H1 (cell line): ENCODE data around the gene RCAN2. TPM values are rescaled to one million over a fixed set of nuclear protein-coding genes. Genes with fewer than 3 reads are reported as not detected.

Experiments
- CTCF ChIA-PET: fragments of 300-600 bp; sonication (Branson Sonifier 250); formaldehyde crosslinking; loops from one replicate; lab custom pipeline; 2021; ENCODE audit not compliant: partially characterized antibody; lab: Charles Lee
- POLR2A ChIA-PET: fragments of 300-600 bp; sonication (Branson Sonifier 250); formaldehyde crosslinking; loops from one replicate; lab custom pipeline; 2021; ENCODE audit warnings: inconsistent platforms; ENCODE audit not compliant: partially characterized antibody; lab: Charles Lee
- DNase-seq, 2 experiments: peaks; one replicate each; pipeline versions ENCODE4 v3.0.0 to v3.0.0-alpha.2; 2010 to 2022; ENCODE audit warnings: low spot score in 2 of 2, low read depth in 1 of 2, mixed read lengths in 1 of 2
- FAIRE-seq: peaks from 2 replicates; lab custom pipeline; 2011; peaks lifted over from hg19 to GRCh38; lab: Jason Lieb, UNC
- H2AFZ ChIP-seq: 2 replicates; pipeline ENCODE4 v1.8.1; 2012; ENCODE audit warnings: low read length, inconsistent platforms
- H2AK5ac ChIP-seq: 2 replicates; pipeline ENCODE4 v1.6.1; 2013; ENCODE audit warnings: low read depth, low read length
- H2BK120ac ChIP-seq: replicated peaks from 2 replicates; pipeline ENCODE3; 2013; ENCODE audit warnings: low read depth, low read length, inconsistent platforms
- H2BK12ac ChIP-seq: 2 replicates; pipeline ENCODE4 v1.6.1; 2013; ENCODE audit warnings: low read depth, low read length
- H2BK15ac ChIP-seq: 2 replicates; pipeline ENCODE4 v1.6.1; 2013; ENCODE audit warnings: low read length
- H2BK20ac ChIP-seq: 2 replicates; pipeline ENCODE4 v1.6.1; 2013; ENCODE audit warnings: low read length
- H2BK5ac ChIP-seq: 2 replicates; pipeline ENCODE4 v1.6.1; 2013; ENCODE audit warnings: low read depth, low read length
- H3K14ac ChIP-seq: 2 replicates; pipeline ENCODE4 v1.6.1; 2013; ENCODE audit warnings: inconsistent platforms; ENCODE audit not compliant: insufficient read length
- H3K18ac ChIP-seq: 2 replicates; pipeline ENCODE4 v1.6.1; 2013; ENCODE audit warnings: low read length; ENCODE audit errors: extremely low read depth
- H3K23ac ChIP-seq: 2 replicates; pipeline ENCODE4 v1.6.1; 2013; ENCODE audit warnings: inconsistent platforms; ENCODE audit not compliant: insufficient read length
- H3K23me2 ChIP-seq: 2 replicates; pipeline ENCODE4 v1.6.1; 2013; ENCODE audit warnings: low read depth, low read length
- H3K27ac ChIP-seq: 2 replicates; pipeline ENCODE4 v1.6.1; 2011; ENCODE audit warnings: low read depth, low read length, inconsistent platforms
- H3K27me3 ChIP-seq, 4 experiments: replicated peaks in 1 of 4; 1 replicate in 1 of 4; 2 replicates in 3 of 4; pipeline versions ENCODE4 v1.6.1 to v1.8.1; 2011 to 2013; ENCODE audit warnings: low read length in 3 of 4, mild to moderate bottlenecking in 3 of 4, inconsistent platforms in 2 of 4, mixed read lengths in 2 of 4, moderate library complexity in 1 of 4; ENCODE audit not compliant: control insufficient read depth in 3 of 4, insufficient read depth in 3 of 4; ENCODE audit errors: extremely low read depth in 1 of 4
- H3K36me3 ChIP-seq, 4 experiments: 2 replicates each; pipeline versions ENCODE4 v1.6.1 to v1.8.1; 2011 to 2013; ENCODE audit warnings: mild to moderate bottlenecking in 4 of 4, low read length in 3 of 4, moderate library complexity in 2 of 4, control low read depth in 1 of 4, inconsistent platforms in 1 of 4; ENCODE audit not compliant: insufficient read depth in 4 of 4, control insufficient read depth in 2 of 4
- H3K4ac ChIP-seq: replicated peaks from 2 replicates; pipeline ENCODE3; 2013; ENCODE audit warnings: low read length, low read depth, mixed read lengths, inconsistent platforms; ENCODE audit not compliant: insufficient read length
- H3K4me1 ChIP-seq, 4 experiments: replicated peaks in 1 of 4; 1 replicate in 1 of 4; 2 replicates in 3 of 4; pipeline versions ENCODE4 v1.6.1 to v1.8.1; 2011 to 2013; ENCODE audit warnings: low read length in 3 of 4, inconsistent platforms in 2 of 4, mixed read lengths in 1 of 4; ENCODE audit not compliant: insufficient read depth in 4 of 4, control insufficient read depth in 3 of 4
- H3K4me2 ChIP-seq, 2 experiments: 2 replicates each; pipeline versions ENCODE4 v1.6.1 to v1.8.1; 2011 to 2013; ENCODE audit warnings: low read depth in 2 of 2, low read length in 2 of 2, control low read depth in 1 of 2, inconsistent platforms in 1 of 2, mild to moderate bottlenecking in 1 of 2; ENCODE audit not compliant: insufficient read depth in 1 of 2
- H3K4me3 ChIP-seq, 4 experiments: fragments of 200-600, 300-600 bp in 1 of 4; sonication (generic), shearing (Covaris generic), sonication (Bioruptor Twin) in 1 of 4; 2 replicates each; pipeline versions ENCODE4 v1.5.1 to v1.8.1; 2011 to 2016; ENCODE audit warnings: low read length in 4 of 4, low read depth in 3 of 4, control low read depth in 2 of 4, inconsistent platforms in 2 of 4, mild to moderate bottlenecking in 2 of 4, mixed read lengths in 1 of 4, moderate library complexity in 1 of 4; ENCODE audit not compliant: insufficient read depth in 2 of 4; ENCODE audit errors: extremely low read depth in 1 of 4
- H3K56ac ChIP-seq: replicated peaks from 2 replicates; pipeline ENCODE3; 2013; ENCODE audit warnings: low read depth, mild to moderate bottlenecking, mixed read lengths, low read length, inconsistent platforms; ENCODE audit not compliant: insufficient read length
- H3K79me1 ChIP-seq: 2 replicates; pipeline ENCODE4 v1.6.1; 2013; ENCODE audit warnings: low read depth, low read length, control low read depth
- H3K79me2 ChIP-seq, 2 experiments: 2 replicates each; pipeline versions ENCODE4 v1.6.1 to v1.8.1; 2012 to 2013; ENCODE audit warnings: low read length in 2 of 2, mild to moderate bottlenecking in 2 of 2, inconsistent platforms in 1 of 2; ENCODE audit not compliant: insufficient read depth in 2 of 2, control insufficient read depth in 1 of 2
- H3K9ac ChIP-seq, 4 experiments: replicated peaks in 1 of 4; 1 replicate in 1 of 4; 2 replicates in 3 of 4; pipeline versions ENCODE4 v1.6.1 to v1.8.1; 2011 to 2013; ENCODE audit warnings: low read depth in 3 of 4, low read length in 3 of 4, control low read depth in 2 of 4, mild to moderate bottlenecking in 2 of 4, moderate library complexity in 2 of 4, inconsistent platforms in 1 of 4; ENCODE audit errors: extremely low read depth in 1 of 4
- H3K9me3 ChIP-seq, 2 experiments: 2 replicates each; pipeline versions ENCODE4 v1.6.1 to v1.8.1; 2012 to 2013; ENCODE audit warnings: mild to moderate bottlenecking in 2 of 2, moderate library complexity in 2 of 2, control low read depth in 1 of 2, inconsistent platforms in 1 of 2, low read depth in 1 of 2, low read length in 1 of 2, mixed read lengths in 1 of 2; ENCODE audit not compliant: insufficient read depth in 2 of 2
- H4K20me1 ChIP-seq, 2 experiments: replicated peaks in 1 of 2; 2 replicates each; pipeline versions ENCODE3 to v1.8.1; 2011 to 2013; ENCODE audit warnings: inconsistent platforms in 2 of 2, low read length in 2 of 2, mild to moderate bottlenecking in 1 of 2; ENCODE audit not compliant: insufficient read depth in 2 of 2, control insufficient read depth in 1 of 2
- H4K5ac ChIP-seq: 2 replicates; pipeline ENCODE4 v1.6.1; 2013; ENCODE audit warnings: low read length, low read depth, mixed read lengths, inconsistent platforms; ENCODE audit not compliant: insufficient read length
- H4K8ac ChIP-seq: 2 replicates; pipeline ENCODE4 v1.8.0; 2013; ENCODE audit warnings: mild to moderate bottlenecking, moderate library complexity, low read length, inconsistent platforms; ENCODE audit not compliant: insufficient read depth; ENCODE audit errors: extremely low read depth
- H4K91ac ChIP-seq: replicated peaks from 2 replicates; pipeline ENCODE3; 2013; ENCODE audit warnings: low read length, mixed read lengths, inconsistent platforms; ENCODE audit not compliant: insufficient read length
- CHD1 ChIP-seq: IDR thresholded peaks from 2 replicates; pipeline ENCODE4 v1.6.1; 2012; ENCODE audit warnings: low read depth, low read length, improper control_type of control experiment
- KDM4A ChIP-seq: IDR thresholded peaks from one replicate; pipeline ENCODE4 v1.7.1; 2012; ENCODE audit warnings: low read depth, mild to moderate bottlenecking, moderate library complexity, low read length, inconsistent platforms; ENCODE audit not compliant: severe bottlenecking
- SIX5 ChIP-seq: IDR thresholded peaks from 2 replicates; pipeline ENCODE4 v1.6.1; 2011; ENCODE audit warnings: mild to moderate bottlenecking, low read depth, low read length
- WGBS, 2 experiments: shearing (Covaris generic) in 1 of 2; methylation state at CpG; one replicate each; pipeline versions ENCODE4 v1.1.6 to v1.1.7; 2013 to 2015; ENCODE audit warnings: low lambda C conversion rate in 2 of 2, mixed read lengths in 2 of 2, inconsistent platforms in 1 of 2, low coverage in 1 of 2, missing lambda C conversion rate in 1 of 2; ENCODE audit not compliant: insufficient replicate concordance in 2 of 2, insufficient coverage in 1 of 2, insufficient read length in 1 of 2; ENCODE audit errors: extremely low coverage in 1 of 2, missing lambda C conversion rate in 1 of 2; 5-methylcytosine and 5-hydroxymethylcytosine counted together
- polyA plus RNA-seq, 7 experiments: library from polyadenylated mRNA; depleted of rRNA in 3 of 7; stranded (reverse) in 5 of 7; unstranded in 2 of 7; fragments of >200 nt in 5 of 7; fragments of 200-250 nt in 2 of 7; gene quantifications; 1 replicate in 5 of 7; 2 replicates in 1 of 7; 4 replicates in 1 of 7; pipeline versions ENCODE4 v1.2.1 to v1.2.3, GENCODE V29; 2011 to 2013; ENCODE audit warnings: missing spikeins in 2 of 7, mixed read lengths in 2 of 7
- total RNA-seq: library from RNA; stranded (reverse); fragmentation: NEBNext Ultra II Directional; extraction: Animal tissue kit (Norgen Biotek cat#: 25700); gene quantifications from 2 replicates; pipeline ENCODE4 v1.2.1, GENCODE V29; 2021
- TF ChIP-seq, protein P1 (sequence below), 3 experiments: IDR thresholded peaks; 1 replicate in 2 of 3; 2 replicates in 1 of 3; pipeline versions ENCODE4 v1.5.1 to v1.6.1; 2011; ENCODE audit warnings: low read length in 3 of 3, mild to moderate bottlenecking in 3 of 3, inconsistent platforms in 2 of 3, low read depth in 1 of 3, moderate library complexity in 1 of 3; ENCODE audit not compliant: insufficient read depth in 1 of 3; ENCODE audit errors: control extremely low read depth in 1 of 3
- TF ChIP-seq, protein P2 (sequence below): IDR thresholded peaks from 2 replicates; pipeline ENCODE4 v1.6.1; 2011; ENCODE audit warnings: low read depth, mild to moderate bottlenecking, low read length; ENCODE audit not compliant: insufficient read depth

Gene RCAN2
- total and polyA plus RNA-seq, 2 of the 8 experiments (the other 6 are each of a cell fraction or from before 2014, with no cell fraction given), result 5.0 to 8.5 TPM

DNA sequence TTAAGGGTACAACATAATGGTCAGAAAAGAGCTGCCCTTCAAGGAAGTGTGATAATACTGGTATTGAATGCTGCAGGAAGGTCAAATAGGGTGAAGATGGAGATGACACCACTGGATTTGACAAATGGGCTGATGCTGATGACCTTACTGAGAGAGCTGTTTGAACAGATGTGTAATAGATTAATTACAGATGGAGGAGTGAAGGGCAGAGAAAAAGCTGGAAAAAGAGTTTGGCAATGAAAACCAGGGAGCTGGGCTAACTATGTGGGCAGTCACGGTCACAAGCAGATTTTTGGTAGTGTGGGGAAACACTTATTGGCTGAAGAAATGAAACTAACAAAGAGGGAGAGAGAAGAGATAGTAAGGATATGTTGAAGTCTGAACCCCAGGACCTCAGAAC lies 236.9 kb downstream of the RCAN2 start:
- FAIRE-seq (no peak), DNase-seq (no peak)
- H2BK12ac ChIP-seq, result no peak overlapping the region
- no peak overlapping the region for H2BK5ac ChIP-seq
- H4K8ac ChIP-seq, result no peak overlapping the region
- H3K4me1 ChIP-seq, result no peaks in the 10 kb centered on the region
- H3K9ac ChIP-seq, result no peak overlapping the region
- no peak overlapping the region for H2AFZ ChIP-seq
- no peaks in the 10 kb centered on the region for H3K23me2 ChIP-seq
- no peak overlapping the region for H3K14ac ChIP-seq
- no peak overlapping the region for H3K18ac ChIP-seq
- H4K91ac ChIP-seq, result no peak overlapping the region
- no peak overlapping the region for H3K56ac ChIP-seq
- H3K9me3 ChIP-seq, result no peaks in the 10 kb centered on the region
- H3K4me2 ChIP-seq, result no peak overlapping the region
- H4K5ac ChIP-seq, result no peak overlapping the region
- no peak overlapping the region for H2BK120ac ChIP-seq
- no peaks in the 10 kb centered on the region for H4K20me1 ChIP-seq
- H3K79me2 ChIP-seq, result no peaks in the 10 kb centered on the region
- H3K23ac ChIP-seq, result no peak overlapping the region
- no peaks in the 10 kb centered on the region for H3K36me3 ChIP-seq
- CTCF ChIA-PET, result no interaction called here
- H3K27me3 ChIP-seq, result no peaks in the 10 kb centered on the region
- H3K4me3 ChIP-seq, result no peak overlapping the region
- no peak overlapping the region for H3K4ac ChIP-seq
- H2BK15ac ChIP-seq, result no peak overlapping the region
- H3K79me1 ChIP-seq, result no peaks in the 10 kb centered on the region
- no peak overlapping the region for H2AK5ac ChIP-seq
- POLR2A ChIA-PET, result no interaction called here
- TF ChIP-seq SIX5 (no peak), KDM4A (no peak), CHD1 (no peak)
- TF ChIP-seq, protein P1, sequence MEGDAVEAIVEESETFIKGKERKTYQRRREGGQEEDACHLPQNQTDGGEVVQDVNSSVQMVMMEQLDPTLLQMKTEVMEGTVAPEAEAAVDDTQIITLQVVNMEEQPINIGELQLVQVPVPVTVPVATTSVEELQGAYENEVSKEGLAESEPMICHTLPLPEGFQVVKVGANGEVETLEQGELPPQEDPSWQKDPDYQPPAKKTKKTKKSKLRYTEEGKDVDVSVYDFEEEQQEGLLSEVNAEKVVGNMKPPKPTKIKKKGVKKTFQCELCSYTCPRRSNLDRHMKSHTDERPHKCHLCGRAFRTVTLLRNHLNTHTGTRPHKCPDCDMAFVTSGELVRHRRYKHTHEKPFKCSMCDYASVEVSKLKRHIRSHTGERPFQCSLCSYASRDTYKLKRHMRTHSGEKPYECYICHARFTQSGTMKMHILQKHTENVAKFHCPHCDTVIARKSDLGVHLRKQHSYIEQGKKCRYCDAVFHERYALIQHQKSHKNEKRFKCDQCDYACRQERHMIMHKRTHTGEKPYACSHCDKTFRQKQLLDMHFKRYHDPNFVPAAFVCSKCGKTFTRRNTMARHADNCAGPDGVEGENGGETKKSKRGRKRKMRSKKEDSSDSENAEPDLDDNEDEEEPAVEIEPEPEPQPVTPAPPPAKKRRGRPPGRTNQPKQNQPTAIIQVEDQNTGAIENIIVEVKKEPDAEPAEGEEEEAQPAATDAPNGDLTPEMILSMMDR (IDR thresholded peaks at IDR 0.05; ENCODE audit: control extremely low read depth in 1 of 3, insufficient read depth in 1 of 3, low read depth in 1 of 3, low read length in 3 of 3), result no peak
- TF ChIP-seq, protein P2, sequence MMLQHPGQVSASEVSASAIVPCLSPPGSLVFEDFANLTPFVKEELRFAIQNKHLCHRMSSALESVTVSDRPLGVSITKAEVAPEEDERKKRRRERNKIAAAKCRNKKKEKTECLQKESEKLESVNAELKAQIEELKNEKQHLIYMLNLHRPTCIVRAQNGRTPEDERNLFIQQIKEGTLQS, result no peak
- 81% methylated on average over 1 of the region's 1 CpG; no CpG with 5 or more reads in 1 of the 2 experiments for WGBS, 2 experiments
- no peak overlapping the region for H2BK20ac ChIP-seq
- no peak overlapping the region for H3K27ac ChIP-seq
